A172 (cell line): Measurements from ENCODE around the gene APLN. TPM values are rescaled to one million over a fixed set of nuclear protein-coding genes. Genes with fewer than 3 reads are reported as not detected.
A peak's percentile ranks its signal among the peaks of the same experiment; 100 is the strongest.

Experiments used
- DNase-seq: peaks from one replicate; pipeline ENCODE4 v3.0.0-alpha.2; 2015; ENCODE audit warnings: low spot score
- total RNA-seq: library from RNA; depleted of rRNA; stranded (reverse); fragments of >200 nt; shearing (Covaris generic); gene quantifications from 2 replicates; pipeline ENCODE4 v1.2.3, GENCODE V29; 2014

APLN gene
- total RNA-seq, 1 experiment from 2014 or later, result 0.31 TPM

DNA sequence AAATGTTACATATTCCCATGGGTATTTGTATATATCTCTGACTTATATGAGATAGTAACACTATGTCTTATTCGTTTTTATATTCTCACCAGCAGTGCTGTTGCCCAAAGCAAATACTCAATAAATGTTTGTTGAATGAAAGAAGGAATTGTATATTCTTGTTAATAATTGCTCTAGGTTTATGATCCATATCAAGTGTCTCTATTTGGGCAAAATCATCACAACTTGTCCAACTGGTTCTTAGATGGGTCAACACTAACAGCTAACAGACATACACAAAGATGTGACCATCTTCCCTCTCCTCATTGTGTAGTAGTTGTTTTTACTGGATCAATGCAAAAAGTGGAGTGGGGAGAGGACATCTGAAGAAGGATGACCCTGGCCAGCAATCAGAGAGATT lies 6.6 kb upstream of the APLN start:
- DNase-seq, result no peak

DNA sequence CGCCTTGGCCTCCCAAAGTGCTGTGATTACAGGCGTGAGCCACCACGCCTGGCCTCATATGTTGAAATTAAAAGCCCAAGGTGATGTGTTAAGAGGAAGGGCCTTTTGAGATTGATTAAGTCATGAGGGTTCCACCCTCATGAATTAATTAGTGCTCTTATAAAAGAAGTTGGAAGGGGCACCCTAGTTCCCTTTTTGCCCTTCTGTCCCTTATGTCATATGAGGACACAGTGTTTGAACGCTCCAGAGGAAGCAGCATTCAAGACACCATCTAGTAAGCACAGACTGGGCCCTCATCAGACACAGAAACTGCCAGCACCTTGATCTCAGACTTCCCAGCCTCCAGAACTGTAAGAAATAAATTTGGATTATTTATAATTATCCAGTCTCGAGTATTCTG lies 5.1 kb upstream of the APLN start:
- DNase-seq, result no peak

DNA sequence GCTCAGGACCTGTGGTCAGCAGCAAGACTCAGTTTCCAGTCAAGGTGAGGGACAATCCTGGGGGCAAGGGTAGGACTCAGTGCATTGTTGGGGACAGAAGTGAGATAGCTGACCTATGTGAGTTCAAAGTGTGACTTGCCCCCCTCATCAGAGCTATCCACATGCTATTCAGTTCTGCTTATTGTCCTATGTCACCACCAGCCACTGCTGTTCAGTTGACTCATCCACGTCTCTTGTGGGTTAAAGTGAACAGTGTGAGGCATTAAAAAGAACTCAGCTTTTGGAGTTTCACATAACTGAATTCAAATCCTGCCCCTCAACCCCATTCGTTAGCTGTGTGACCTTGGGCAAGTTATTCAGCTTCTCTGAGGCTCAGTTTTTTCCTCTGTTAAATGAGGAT lies 4.4 kb upstream of the APLN start:
- DNase-seq, result no peak

DNA sequence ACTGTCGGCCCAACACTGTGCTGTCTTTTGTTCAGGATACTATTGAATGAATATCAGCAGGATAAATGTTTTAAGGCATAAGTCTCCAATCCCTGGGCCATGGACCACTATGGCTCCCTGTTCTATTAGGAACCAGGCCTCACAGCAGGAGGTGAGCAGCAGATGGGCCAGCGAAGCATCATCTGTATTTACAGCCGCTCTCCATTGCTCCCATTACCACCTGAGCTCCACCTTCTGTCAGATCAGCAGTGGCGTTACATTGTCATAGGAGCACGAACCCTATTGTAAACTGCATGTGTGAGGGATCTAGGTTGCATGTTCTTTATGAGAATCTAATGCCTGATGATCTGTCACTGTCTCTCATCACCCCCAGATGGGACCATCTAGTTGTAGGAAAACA lies 3.7 kb upstream of the APLN start:
- DNase-seq, result no peak

DNA sequence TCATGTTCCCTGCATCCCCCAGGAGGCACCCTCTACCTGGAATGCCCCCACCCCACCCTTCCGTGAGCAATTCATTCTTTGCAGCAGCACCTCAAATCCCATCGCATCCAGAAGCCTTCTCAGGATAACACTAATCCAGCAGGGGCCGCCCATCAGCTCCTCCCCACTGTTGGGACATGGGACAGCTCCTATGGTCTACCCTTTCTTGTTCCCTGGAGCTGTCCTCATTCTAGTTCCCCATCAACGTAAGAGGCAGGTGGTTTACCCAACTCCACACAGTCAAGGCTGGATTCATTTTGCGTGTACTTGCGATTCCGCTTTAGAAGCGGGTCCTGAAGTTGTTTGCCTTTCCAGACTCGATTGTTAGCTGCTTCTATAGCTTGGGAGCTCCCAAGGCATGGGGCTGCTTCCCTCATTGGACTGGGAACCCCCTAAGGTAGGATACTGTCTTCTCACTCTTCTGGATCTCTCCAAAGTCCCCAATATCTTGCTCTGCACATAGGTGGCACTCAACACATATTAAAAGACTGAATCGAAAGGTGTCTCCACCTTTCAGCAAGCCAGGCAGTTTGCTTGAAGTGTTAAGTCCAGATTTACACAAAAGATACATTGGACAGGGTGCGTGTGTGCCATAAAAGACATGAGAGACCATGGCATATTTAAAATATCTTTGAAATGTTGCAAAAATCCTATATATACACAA lies 942 bp upstream of the APLN start:
- DNase-seq, result no peak

DNA sequence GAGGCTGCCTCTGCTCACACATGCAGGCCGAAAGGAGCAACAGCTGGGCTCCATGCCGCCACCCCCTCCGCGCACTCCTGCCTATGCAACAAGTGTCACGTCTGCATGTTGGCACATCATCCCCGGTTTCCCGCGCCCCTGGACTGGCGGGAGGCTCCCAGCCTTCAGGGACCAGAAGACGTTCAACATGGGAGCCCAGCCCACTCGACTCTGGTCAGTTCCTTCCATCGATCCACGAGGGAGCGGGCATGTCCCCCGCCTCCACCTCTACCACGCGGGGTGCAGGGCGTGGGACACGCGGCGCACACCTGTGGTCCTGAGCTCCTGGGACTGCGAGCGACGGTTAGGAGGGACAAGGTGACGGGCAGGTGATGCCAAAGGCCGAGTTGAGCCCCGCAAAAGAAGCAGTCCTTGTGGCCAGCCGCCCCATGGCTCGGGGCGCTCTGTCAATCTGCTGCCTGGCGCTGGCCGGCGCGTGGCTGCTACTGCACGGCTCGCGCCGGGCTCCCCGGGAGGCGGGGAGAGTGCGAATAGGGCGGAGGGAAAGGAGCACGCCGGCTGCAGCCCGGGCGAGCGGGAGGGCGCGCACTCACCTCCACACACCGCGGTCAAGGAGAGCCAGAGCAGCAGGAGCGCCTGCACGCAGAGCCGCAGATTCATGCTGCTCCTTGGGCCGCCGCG lies 645 bp downstream of the APLN start:
- no peak for DNase-seq

DNA sequence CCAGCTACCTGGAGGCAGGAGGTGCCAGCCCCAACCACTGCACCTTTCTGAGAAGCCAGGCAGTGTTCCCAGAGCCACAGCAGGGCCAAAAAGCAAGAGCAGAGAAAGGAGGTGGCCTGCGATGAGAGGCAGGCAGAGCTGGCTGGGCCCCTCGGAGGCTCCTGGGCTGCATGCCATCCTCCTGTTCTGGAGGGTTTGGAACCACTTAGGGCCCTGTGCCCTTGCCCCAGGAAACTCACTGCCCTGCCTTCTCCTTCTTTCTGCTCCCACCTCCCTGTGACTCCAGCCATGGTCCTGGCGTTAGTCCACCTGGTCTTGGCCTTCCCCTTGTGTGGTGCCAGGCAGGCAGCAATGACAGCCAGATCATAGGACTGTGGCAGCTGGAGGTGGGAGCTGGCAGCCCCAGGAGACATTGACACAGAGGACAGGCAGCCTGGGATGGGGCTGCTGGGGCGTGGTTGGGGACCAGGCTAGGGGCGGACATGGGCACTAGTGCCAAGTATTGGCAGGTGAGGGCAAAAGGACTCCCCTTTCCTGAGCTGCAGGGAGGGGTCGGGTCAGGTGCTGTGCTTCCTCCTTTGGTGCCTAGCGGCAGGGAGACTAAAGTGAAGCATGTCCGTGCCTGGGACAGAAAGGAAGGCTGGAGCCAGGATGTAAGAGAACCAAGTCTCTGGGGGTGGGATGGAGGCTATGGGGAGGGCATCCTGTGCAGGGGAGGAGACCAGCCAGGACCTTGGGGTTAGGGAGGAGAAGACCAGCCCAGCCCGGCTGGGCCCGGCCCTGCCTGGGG lies 1.4 kb downstream of the APLN start:
- no peak for DNase-seq

DNA sequence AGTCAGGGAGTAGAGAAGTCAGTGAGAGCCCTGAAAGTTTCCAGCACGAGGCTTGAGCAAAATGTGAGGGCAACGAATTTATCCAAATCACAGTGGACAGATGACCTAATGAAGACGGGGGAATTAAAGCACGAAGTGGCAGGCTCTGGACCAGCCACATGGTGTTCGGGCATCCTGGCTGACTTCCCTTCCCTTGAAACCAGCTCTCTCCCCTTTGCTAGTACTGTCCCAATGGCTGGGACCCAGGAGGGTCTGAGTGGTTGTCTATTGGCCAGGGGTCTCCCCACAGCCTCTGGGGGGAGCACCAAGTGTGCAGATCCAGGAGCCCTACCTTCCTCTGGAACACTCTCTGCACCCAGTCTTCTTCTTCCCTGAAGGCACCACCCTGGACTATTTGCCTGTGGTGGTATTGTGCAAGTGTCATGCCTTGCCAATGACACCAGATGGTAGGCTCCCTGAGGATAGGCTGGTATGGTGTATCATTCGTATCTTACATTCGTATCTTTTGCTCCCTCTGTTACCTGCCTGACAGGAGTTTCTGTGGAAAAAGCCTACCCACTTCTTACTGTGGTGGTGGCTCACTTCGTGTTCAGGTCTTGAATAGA lies 2.1 kb downstream of the APLN start:
- no peak for DNase-seq

DNA sequence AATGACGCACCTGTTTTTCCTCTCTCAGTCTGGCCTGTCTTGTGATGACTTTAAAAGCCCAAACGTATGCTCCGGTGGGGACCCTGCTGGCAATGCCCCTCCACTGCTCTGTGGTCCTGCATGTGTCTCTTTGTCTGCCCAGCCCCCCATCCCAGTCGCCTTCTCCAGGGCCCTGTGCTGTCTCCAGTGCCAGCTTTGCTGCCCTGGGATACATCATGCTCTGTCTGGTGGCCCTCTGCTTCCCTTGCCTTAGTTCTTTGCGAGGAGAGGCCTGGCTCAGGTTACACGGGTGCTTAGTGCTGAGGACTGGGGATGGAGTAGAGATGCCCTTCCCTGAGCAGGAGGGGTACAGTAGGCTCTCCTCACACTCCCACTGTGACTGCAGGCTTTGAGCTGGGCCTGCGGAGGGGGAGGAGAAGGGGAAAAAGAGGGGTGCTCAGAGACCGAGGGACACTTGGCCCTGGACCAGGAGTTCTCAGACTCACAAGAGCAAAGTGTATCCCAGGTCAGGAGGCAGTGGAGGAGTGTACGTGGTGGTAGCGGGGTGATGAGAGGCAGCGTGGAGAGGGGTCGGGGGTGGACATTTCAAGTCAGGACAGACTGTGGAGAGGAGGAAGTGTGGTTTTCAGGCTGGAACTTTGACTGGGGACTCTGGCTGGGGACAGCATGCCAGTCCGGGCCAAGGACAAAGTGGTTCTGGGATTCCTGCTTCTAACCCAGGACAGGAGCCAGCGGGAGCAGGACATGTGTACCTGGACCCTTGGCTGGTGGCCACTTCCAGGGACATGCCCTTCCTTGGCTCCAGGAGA lies 2.8 kb downstream of the APLN start:
- DNase-seq, result no peak

DNA sequence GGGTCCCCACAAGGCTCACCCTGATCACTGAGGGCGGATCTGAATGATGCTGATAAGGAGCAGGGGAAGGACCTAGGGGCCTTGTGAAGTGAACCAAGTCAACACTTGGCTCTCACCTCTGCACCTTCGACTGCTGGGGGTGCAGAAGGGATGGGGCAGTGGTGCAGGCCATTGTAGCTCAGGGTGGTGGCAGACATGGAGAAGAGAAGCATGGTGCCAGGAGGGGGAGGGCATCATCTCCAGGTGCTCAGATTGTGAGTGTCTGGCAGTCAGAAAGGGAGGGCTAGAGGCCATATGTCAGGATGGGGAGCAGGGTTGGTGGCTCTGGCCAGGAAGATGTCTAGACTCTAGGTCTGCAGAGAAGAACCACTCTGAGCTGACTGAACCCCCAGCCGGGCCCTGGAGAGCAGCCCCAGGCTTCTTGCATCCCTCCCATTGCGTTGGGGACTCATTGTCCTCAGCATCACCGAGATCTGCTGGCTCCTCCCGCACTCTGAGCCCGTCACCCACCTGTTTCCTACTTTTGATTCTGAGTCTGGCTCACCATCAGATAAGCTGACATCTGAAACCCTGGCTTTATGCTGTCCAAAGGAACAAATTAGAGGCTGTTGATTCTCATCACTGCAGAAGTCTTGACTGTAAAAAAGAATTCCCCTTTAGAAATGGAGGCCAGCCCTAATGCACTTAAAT lies 3.8 kb downstream of the APLN start:
- no peak for DNase-seq

DNA sequence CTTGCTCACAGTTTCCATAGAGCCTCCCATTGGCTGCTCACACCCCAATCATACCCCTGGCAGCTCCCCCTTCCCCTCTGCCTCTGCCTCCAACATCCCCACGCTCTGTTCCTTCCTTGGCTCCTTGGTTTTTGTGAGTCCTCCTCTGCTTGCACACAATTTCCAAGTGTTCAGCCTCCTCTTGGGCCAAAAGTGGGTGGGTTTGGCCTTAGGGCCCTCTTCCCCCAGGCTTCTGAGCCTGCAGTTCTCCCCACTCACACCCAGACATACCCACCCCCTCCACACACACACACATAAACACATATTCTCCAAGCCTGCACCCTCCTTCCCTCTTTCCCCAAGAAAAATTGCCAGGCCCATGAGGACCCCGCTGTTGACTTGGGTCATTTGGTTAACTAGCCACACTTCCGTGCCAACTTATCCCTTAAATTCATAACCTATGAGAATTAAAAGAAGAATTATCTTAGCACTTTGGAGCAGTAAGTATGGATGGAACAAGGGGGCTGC lies 4.5 kb downstream of the APLN start:
- DNase-seq, result no peak

DNA sequence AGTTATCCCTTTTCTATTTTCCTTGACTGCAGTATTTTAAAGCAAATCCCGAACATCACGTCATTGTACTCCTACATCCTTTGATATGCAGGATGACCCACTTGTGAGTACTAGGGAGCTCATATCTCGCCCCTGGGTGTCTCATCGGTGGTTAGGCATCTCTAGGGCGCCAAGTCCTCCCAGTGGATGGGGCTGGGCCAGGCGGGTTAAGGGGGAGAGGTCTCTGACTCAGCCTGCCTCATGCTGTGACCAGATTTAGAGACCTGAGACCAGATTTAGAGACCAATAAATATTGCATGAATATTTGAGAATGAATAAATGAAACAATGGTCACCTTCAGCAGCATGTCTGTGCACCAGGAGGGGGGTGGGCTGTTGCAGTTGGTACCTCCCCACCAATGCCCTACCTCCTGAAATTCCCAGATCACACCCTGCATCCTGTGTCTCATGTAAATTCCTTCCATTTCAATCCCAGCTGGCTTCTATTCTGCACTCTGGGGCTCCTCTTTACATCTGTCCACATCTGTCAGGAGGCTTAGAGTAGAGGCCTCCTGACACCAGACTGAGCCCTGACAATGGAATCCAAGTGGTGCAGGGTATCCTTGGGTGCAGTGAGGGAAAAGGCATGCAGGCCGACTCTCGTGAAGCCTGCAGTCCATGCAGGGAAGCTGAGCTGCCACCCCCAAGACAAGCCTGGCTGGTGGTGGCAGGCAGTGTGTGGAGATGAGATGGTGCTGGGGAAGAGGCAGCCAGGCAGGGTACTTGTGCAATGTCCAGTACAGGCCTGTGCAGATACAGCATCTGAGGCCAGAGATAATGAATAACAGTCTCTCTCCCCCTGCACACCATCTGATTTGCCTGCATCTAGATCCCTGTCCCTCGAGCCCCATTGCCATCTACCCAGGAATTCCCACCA lies 5.2 kb downstream of the APLN start:
- peak; percentile 45 for DNase-seq

DNA sequence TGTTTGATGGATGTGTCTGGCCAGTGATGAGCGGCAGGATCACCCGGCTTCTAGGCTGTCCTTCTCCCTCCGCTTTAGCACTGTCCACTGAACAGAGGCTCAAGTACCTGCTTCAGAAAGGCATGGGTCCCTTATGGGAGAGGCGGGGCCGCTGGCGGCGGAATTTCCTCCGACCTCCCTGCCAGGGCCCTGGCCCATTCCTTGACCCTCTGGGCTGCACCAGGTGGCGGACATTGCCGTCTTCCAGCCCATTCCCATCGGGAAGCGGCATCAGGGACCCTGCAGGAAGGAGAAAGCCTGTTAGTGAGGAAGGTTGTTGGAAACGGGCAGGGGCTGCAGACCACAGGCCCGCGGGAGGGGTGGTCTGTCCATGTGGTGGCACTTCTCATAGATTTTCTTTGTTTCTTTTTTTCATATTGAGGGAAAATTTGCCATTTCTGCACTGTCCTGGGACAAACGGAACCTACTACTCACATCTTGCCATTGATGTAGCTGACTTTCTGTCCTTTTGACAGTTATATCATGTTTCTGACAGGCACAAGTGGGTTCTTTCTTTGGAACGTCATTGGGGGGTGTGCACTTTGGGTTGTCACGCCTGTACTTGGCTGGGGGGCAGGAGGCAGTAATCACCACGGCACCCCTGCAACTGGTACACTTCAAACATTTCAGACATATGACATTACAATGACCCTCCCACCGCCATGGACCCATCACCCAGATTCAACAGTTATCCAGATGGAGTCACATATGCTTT lies 6.1 kb downstream of the APLN start:
- DNase-seq, result no peak

DNA sequence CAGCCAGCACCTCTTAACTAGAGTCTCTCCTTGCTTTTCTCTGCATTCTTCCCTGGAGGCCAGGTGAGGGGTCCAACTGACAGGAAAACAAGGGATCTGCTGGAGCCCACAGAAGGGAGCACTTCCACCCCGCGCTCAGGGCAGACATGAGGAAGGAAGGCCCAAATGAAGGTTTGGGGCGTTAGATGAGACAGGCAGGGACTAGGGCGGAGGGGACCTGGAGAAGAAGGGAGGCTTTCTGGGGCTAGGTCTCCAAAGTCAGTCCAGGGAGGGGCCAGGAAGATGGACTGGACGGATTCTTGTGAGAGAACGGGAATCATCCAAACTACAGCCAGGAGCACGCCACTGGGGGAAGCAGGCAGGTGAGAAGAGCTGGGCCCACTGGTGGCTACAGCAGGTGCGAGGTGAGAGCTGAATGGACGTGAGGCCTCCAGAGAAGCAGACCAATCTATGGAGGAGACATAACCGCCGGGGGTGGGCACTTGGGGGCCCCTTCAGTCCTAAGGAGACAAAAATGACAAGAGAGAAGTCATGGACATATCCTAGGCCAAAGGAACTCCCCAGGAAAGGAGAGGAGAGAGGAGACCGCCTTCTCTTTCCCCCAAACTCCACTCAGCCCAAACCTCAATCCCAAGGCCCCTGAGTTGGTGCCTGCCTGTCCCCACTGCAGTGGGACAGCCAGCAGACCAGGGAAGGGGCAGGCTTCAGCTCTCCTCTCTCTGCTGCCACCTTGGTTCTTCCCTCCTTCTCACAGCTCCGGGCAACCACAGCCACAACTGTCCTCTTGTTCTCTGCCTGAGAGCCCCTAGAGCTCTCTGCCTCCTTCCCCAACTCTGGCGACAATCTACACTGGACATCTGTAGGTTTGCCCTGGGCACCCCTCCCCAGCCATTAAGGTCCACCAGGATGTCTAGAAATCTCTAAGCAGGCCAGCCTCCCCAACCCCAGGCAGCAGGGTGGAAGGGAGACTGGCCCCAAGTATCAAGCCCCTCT lies 7.0 kb downstream of the APLN start:
- no peak for DNase-seq

DNA sequence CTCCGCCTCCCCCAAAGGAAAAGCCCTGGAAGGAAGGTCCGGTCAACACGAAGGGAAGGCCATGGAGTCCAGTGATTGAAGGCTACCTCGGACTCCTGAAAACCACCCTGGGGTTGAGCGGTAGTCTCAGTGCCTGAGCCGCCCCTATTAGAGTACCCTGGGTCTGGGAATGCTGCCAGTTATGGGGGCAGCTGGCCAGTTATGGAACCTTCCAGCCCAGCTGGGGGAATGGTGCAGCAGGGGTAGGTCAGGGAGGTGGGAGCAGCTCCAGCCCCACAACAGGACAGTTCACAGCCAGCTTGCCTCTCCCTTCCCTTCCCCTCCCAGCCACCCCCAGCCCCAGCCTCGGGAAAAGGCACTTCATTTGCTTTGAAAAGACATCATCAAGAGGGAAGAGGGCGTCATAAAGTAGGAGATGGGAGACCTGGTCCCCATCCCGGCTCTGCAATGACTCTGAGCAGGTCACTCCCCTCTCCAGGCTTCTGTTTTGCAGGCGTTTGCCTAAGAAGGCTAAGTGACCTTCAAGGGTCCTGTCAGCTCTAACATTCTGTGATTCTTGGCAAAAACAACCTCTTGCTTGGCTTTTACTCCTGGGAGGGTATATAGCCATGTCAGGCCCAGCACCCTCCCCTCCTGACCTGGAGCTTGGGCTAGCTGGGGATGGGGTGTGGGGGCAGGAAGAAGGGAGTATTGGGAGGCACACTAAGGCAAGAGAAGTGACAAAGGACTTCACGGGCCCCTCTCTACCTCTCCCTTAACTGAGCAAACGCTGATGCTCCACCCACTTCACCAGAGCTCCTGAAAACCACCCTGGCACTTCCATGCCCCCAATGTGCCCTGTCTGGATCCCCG lies 8.0 kb downstream of the APLN start:
- no peak for DNase-seq

DNA sequence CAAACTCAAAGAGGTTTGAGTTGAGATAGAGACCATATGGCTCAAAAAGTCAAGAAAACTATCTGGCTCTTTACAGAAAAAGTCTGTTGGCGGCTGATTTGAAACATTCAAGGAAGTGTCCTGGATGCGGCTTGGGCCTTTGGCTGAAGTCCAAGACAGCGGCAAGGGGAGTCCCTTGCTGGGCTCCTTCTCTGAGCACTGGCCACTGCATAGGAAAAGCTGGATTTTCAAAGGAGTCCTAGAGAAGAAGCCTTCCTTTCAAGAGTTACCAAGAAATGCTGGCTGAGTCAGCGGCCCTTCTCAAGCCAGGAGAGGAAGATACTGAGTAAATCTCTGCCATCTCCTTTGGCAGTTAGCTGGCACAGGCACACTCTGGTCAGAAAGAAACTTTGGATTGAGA lies 12.1 kb downstream of the APLN start:
- no peak for DNase-seq

DNA sequence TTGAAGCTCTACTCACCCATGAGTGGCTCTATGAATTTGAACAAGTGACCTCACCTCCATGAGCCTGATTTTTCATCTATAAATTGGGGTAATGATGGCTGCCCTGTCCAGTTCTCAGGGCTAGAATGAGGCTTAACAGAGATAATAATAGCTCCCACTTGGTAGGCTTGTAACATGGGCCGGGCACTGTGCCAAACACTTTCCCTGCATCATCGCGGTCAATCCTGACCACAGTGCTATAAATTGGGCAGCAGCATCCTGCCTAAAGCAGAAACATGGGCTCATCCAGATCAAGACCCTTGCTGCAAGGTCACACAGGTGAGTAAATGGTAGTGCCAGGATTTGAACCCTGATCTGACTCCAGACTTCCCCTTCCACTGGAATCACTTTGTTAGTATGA lies 12.8 kb downstream of the APLN start:
- peak; percentile 14 for DNase-seq
